Stimulated activated CD4-positive, alpha-beta T cell treated with anti-CD3 and anti-CD28 coated beads, Interleukin-12 subunit alpha, Interleukin-12 subunit beta, amount 100 ng/mL, for 4 hours (primary cell): Measurements from ENCODE around the gene COL25A1.

Experiments used
- DNase-seq: peaks from one replicate; pipeline ENCODE4 v3.0.0-alpha.2; 2020

COL25A1 gene

GRCh38 chr4:108793415-108793814, 509.0 kb downstream of the COL25A1 start:
- DNase-seq, result no peak

GRCh38 chr4:108788731-108789130, 513.7 kb downstream of the COL25A1 start:
- DNase-seq, result no peak

- no peak for DNase-seq
Measured at GRCh38 chr4:108787724-108788123, 514.7 kb downstream of the COL25A1 start.

GRCh38 chr4:108787106-108787505, 515.4 kb downstream of the COL25A1 start:
- no peak for DNase-seq

GRCh38 chr4:108786351-108786750, 516.1 kb downstream of the COL25A1 start:
- no peak for DNase-seq

GRCh38 chr4:108783665-108784463, 518.6 kb downstream of the COL25A1 start:
- no peak for DNase-seq

GRCh38 chr4:108779958-108780357, 522.5 kb downstream of the COL25A1 start:
- DNase-seq, result no peak

GRCh38 chr4:108777388-108777787, 525.1 kb downstream of the COL25A1 start:
- no peak for DNase-seq

GRCh38 chr4:108775921-108776320, 526.5 kb downstream of the COL25A1 start:
- no peak for DNase-seq

- no peak for DNase-seq
Measured at GRCh38 chr4:108774809-108775530, 527.5 kb downstream of the COL25A1 start.

GRCh38 chr4:108772402-108772801, 530.1 kb downstream of the COL25A1 start:
- no peak for DNase-seq

- DNase-seq, result no peak
Measured at GRCh38 chr4:108766058-108766457, 536.4 kb downstream of the COL25A1 start.

GRCh38 chr4:108763986-108764385, 538.5 kb downstream of the COL25A1 start:
- DNase-seq, result no peak

GRCh38 chr4:108763226-108763593, 539.2 kb downstream of the COL25A1 start:
- DNase-seq, result no peak

- DNase-seq, result peak; percentile 8
Measured at GRCh38 chr4:108762559-108763225, 539.8 kb downstream of the COL25A1 start, which contains the start of gene ETNPPL. ETNPPL (minus strand) TSS chr4:108763053; CDS start chr4:108762898, 155 bp downstream.
